A549 (cell line): ENCODE results near the gene TMEM126B.

ENCODE experiments used
- CTCF ChIP-seq: fragments of >200 bp; sonication (Bioruptor Twin); formaldehyde crosslinking; IDR thresholded peaks from 3 replicates; pipeline ENCODE4 v1.5.1; 2016
- EP300 ChIP-seq, 2 experiments: fragments of >200 bp; sonication (Bioruptor Twin); formaldehyde crosslinking; IDR thresholded peaks; 2 replicates in 1 of 2; 3 replicates in 1 of 2; pipeline ENCODE4 v1.6.1; 2016 to 2017
- FOSL2 ChIP-seq, 2 experiments: fragments of 450-650 bp in 1 of 2; fragments of >200 bp in 1 of 2; sonication (Bioruptor Twin) in 1 of 2; formaldehyde crosslinking; IDR thresholded peaks; 2 replicates each; pipeline versions ENCODE4 v1.5.0 to v1.6.1; 2016 to 2020; ENCODE audit warnings: mild to moderate bottlenecking in 1 of 2, moderate library complexity in 1 of 2
- HDAC2 ChIP-seq: fragments of 200-600 bp; sonication (generic); IDR thresholded peaks from 2 replicates; pipeline ENCODE4 v1.6.1; 2016
- NR3C1 ChIP-seq: fragments of >200 bp; sonication (Bioruptor Twin); formaldehyde crosslinking; IDR thresholded peaks from 3 replicates; pipeline ENCODE4 v1.6.1; 2017
- SREBF2 ChIP-seq: fragments of 450-650 bp; IDR thresholded peaks from 2 replicates; pipeline ENCODE4 v1.6.1; 2014; ENCODE audit warnings: mild to moderate bottlenecking, moderate library complexity

GRCh38 chr11:85603220-85603619, 25.2 kb upstream of the TMEM126B start:
- TF ChIP-seq CTCF, result no peak
- TF ChIP-seq HDAC2, result no peak
- TF ChIP-seq SREBF2, result no peak
- no peak for TF ChIP-seq FOSL2 (IDR thresholded peaks at IDR 0.05)
- TF ChIP-seq FOSL2 (CRISPR knock-in tag; IDR thresholded peaks at IDR 0.05), result no peak
- TF ChIP-seq EP300 (IDR thresholded peaks at IDR 0.05), result no peak
- no peak for TF ChIP-seq NR3C1
